ENCODE data around the gene NPW.

DNA sequence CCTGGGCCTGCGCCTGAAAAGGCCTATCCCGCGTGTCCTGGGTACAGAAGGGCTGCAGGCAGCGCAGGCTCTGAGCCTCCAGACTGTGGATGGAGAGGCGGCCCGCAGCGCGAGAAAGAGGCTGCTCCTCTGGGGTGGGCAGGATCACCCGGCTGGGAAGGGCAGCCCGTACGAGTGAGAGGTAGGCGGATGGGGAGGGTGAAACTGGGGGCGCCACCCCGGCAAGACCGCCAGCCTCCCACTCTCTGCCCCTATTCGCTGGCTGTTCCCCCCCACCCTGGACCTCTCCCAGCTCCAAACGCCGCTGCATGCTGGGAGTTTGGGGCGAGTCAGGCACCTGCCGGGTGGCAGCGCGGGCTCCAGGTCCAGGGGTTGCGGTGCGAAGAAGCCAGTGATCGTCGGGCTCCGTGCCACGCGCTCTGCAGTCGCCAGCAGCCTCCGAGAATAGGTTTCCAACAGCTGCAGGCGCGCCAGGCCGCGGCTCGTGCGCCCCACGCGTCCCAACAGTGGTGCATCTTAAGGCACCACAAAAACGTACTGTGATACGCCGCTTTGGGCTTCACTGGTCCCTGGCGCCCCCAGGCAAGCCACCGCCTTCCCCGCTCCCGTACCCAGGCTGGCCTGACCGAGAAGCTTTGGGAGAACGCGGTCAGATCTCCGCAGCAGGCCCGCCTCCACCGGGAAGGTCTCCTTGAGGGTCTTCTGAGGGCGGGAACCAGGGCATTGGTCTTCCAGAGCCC, 39.4 kb upstream of the NPW start:
- TF ChIP-seq, protein P1, sequence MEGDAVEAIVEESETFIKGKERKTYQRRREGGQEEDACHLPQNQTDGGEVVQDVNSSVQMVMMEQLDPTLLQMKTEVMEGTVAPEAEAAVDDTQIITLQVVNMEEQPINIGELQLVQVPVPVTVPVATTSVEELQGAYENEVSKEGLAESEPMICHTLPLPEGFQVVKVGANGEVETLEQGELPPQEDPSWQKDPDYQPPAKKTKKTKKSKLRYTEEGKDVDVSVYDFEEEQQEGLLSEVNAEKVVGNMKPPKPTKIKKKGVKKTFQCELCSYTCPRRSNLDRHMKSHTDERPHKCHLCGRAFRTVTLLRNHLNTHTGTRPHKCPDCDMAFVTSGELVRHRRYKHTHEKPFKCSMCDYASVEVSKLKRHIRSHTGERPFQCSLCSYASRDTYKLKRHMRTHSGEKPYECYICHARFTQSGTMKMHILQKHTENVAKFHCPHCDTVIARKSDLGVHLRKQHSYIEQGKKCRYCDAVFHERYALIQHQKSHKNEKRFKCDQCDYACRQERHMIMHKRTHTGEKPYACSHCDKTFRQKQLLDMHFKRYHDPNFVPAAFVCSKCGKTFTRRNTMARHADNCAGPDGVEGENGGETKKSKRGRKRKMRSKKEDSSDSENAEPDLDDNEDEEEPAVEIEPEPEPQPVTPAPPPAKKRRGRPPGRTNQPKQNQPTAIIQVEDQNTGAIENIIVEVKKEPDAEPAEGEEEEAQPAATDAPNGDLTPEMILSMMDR (IDR thresholded peaks at IDR 0.05), result no peak
- TF ChIP-seq POLR2AphosphoS5 (IDR thresholded peaks at IDR 0.05), result no peak

All from breast epithelium (tissue), 3 donors.